GM21528 (cell line): ENCODE measurements around the gene TRAF7.
A peak's percentile ranks its signal among the peaks of the same experiment; 100 is the strongest.

Source experiments
- ATAC-seq: cut with Tn5 transposase; IDR thresholded peaks from one replicate; pipeline ENCODE4 v1.9.1; 2021; ENCODE audit warnings: mild to moderate bottlenecking, moderate library complexity; ENCODE audit not compliant: unreplicated experiment, low FRiP score

Gene TRAF7

GRCh38 chr16:2210386-2211365, 55.1 kb downstream of the TRAF7 start, which contains the start of gene BRICD5:
Gene BRICD5 (minus strand): TSS chr16:2210863. CDS start chr16:2210833, 30 bp downstream.
- ATAC-seq, result no peak

DNA sequence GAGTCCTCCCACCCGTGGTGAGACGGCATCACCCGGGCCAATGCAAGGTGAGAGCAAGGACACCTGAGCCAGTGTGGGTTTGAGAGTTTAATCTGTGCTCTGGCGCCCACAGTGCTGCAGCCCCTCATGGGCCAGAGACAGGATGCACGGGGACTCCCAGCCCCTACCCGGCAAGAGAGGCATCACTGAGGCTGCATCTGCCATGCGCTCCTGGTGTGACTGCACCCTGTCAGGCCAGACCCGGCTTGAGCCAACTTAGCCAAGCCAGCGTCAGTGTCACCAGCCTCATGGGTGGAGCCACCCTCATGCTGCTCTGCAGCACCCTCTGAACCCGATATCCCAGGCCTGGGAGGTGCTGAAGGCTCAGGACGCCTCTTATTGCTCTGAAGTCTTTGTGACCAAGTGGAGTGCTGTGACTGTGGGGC, 56.4 kb downstream of the TRAF7 start:
- ATAC-seq, result no peak

DNA sequence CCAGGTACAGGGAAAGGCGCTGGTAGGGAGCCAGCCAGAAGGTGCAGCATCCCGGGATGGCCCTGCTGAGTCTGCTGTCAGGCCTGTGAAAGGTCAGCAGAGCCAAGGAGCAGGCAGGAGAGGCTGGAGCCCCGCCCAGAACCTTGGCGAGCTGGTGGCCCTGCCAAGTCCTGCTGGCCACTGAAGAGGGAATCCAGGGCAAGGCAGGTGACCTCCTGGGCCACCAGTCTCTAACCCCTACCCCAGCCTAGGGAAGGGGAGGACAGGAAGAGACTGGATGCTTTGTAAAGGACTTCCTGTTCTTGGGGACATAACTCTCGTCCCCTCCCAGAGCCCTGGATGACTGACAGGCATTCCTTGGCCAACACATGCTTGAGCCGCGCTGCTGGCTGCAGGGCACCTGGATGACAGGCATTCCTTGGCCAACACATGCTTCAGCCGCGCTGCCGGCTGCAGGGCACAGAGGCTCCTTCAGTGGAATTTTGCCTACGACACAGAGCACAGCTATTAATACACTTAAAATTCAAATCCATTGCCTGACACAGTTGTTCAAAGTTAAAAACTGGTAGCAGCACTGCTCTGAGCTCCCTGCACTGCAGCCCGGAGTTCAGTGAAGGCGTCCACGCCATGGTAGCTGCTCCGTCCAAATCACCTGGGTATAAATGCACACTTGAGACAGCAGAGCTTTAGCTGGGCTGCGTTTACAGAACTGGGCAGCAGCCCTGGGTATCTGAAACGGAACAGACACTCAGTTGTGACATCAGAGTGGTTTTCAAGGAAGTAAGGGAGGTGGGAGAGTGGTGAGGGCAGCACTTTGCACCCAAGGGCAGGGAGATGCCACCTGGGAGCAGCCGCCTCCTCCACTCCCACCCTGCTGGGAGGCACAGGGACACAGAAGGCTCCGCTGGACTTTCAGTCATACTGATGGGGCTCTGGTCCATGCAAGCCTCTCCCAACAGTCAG, 57.1 kb downstream of the TRAF7 start:
- ATAC-seq, result no peak

DNA sequence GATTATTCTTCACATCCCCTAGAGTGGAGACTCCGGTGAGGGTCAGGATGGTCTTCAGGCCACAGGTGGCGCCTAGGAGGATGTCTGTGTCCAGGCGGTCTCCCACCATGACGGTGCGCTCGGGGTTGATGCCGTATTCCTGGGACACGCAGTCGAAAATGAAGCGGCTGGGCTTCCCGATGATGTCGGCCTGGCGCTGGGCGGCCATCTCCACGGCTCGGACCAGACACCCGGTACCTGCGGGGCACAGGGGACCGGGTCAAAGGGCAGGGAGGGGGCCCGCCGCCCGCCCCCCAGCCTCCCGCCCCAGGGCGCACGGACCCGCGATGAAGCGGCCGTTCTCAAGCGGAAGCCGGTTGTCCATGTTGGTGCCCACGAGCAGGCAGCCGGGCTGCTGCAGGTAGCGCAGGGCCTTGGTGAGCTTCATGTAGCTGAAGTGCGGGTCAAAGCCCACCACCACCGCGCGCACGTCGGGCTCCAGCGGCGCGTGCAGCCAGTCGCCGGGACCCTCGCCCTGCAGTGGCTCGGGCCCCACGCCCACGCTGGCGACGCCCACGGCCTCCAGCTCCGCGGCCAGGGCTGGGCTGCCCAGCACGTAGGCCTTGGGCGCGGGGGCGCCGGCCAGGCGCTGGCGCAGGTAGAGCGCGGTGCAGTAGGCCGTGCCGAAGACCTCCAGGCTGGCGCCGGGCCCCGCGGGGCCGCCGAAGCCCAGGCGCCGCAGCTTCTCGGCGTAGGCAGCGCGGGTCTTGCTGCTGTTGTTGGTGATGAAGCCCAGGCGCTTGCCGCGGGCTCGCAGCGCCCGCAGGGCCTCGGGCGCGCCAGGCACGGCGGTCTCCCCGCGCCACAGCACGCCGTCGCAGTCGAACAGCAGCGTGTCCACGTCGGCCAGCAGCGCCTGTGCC, 58.5 kb downstream of the TRAF7 start:
- ATAC-seq, result peak; percentile 4

DNA sequence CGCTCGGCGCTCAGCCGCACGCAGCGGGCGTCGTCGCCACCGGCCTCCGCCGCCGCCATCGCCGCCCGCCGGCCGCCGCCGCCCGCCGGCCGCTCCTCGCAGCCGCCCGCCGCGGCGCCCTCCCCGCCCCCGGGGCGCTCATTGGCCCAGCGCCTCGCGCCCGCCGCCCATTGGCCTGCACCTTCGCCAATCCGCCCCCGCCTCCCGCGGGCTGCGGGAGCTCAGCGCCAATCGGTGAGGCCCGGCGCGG, 59.1 kb downstream of the TRAF7 start, which contains the start of gene PGP:
TSS of gene PGP (minus strand) at position 122 of the 250 bp plus-strand sequence. CDS start at position 59, 63 bp downstream.
- ATAC-seq, result peak; percentile 67

DNA sequence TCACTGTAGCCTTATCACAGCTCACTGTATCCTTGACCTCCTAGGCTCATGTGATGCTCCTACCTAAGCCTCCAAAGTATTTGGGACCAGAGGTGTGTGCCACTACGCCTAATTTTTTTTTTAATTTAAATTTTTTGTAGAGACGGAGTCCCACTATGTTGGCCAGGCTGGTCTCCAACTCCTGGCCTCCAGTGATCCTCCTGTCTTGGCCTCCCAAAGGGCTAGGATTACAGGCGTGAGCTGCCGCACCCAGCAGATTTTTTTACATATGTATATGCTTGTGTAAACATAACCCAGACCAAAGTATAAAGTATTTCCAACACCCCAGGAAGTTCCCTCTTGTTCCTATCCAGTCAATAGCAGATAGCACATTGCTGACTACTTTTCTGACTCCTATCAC, 60.7 kb downstream of the TRAF7 start:
- no peak for ATAC-seq

- peak; percentile 91 for ATAC-seq
Measured at GRCh38 chr16:2223221-2223941, 67.8 kb downstream of the TRAF7 start, which contains the start of gene E4F1. Gene E4F1 (plus strand): TSS chr16:2223591. CDS start chr16:2223614, 23 bp downstream.

- peak; percentile 23 for ATAC-seq
Measured at GRCh38 chr16:2223942-2224486, 68.4 kb downstream of the TRAF7 start.

DNA sequence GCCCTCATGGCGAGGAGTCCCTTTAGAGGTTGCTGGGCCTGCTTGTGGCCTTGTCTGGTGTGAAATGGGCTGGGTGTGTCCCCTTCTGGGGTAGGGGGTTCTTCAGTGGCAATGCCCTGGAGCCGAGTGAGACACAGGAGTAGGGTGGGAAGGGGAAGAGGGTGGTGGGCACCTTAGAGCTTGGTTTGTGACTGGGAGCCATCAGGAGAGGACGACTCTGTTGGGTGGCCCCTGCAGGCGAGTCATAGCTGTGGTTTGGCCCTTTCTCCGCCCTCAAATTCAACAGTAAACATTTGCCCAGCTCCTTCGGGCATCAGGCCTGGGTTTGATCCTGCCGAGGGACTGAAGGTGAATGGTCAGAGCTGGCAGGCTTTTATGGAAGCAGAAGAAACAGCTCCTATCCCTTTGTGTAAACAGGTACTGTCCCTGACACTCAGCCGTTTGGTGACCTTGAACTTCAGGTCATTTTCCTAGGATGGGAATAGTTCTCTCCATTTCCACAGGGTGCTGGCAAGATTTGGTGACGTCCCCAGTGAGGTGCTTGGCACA, 70.7 kb downstream of the TRAF7 start:
- no peak for ATAC-seq

DNA sequence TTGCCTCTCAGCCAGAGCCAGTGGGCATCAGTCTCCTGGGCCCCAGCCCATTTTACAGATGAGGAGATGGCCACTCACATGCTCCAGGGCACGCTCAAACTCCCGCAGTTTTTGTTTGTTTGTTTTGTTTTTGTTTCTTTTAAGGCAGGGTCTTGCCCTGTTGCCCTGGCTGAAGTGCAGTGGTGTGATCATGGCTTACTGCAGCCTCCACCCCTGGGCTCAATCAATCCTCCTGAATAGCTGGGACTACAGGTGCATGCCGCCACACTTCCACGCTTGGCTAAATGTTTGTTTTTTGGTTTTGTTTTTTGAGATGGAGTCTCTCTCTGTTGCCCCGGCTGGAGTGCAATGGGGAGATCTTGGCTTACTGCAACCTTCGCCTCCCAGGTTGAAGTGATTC, 71.3 kb downstream of the TRAF7 start:
- ATAC-seq, result no peak
